ENCODE measurements around the gene DNAH1. TPM values are rescaled to one million over a fixed set of nuclear protein-coding genes. Genes with fewer than 3 reads are reported as not detected.

The DNAH1 gene
- total RNA-seq, 4 donors from 2014 or later: 19.3 to 103 (median 64.2) TPM

DNA sequence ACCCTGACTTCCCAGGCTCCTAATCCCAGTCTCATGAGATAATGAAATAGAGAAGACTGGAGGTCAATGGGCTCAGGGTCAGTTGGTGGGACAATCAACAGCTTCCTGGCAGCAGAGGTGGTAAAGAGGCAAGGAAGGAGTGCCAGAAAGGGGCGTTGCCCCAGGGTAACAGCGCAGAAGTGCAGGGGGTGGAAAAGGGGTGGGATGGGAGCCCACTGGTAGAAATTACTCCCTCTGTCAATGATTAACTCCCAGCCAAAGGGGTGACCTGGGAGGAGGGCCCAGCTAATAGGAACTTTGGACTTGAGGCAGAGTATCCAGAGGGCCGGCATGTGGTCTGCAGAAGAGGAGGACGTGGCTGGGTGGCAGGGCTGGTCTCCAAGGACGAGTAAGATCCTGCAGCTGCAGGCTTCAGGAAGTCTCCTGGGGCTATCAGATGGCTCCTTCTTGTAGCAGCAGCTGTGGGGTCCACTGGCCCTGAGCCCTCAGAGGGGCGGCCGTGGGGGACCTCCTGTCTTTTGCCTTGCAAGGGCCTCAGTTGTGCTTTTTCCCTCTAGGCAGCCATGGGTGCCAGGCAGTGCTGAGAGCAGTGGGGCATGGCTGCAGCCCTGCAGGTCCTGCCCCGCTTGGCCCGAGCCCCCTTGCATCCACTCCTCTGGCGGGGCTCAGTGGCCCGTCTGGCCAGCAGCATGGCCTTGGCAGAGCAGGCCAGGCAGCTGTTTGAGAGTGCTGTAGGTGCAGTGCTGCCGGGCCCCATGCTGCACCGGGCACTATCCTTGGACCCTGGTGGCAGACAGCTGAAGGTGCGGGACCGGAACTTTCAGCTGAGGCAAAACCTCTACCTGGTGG lies 26.1 kb upstream of the DNAH1 start:
- peak; percentile 34 to 78 for TF ChIP-seq POLR2A (IDR thresholded peaks at IDR 0.05)
- TF ChIP-seq, protein P1, sequence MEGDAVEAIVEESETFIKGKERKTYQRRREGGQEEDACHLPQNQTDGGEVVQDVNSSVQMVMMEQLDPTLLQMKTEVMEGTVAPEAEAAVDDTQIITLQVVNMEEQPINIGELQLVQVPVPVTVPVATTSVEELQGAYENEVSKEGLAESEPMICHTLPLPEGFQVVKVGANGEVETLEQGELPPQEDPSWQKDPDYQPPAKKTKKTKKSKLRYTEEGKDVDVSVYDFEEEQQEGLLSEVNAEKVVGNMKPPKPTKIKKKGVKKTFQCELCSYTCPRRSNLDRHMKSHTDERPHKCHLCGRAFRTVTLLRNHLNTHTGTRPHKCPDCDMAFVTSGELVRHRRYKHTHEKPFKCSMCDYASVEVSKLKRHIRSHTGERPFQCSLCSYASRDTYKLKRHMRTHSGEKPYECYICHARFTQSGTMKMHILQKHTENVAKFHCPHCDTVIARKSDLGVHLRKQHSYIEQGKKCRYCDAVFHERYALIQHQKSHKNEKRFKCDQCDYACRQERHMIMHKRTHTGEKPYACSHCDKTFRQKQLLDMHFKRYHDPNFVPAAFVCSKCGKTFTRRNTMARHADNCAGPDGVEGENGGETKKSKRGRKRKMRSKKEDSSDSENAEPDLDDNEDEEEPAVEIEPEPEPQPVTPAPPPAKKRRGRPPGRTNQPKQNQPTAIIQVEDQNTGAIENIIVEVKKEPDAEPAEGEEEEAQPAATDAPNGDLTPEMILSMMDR (IDR thresholded peaks at IDR 0.05): peak in 3 of 6 experiments; percentile 23 to 44 (median 27)
- Histone ChIP-seq H3K27me3 (no peaks in the 10 kb centered on the region), H3K9me3 (no peaks in the 10 kb centered on the region), H3K36me3 (peaks cover 0 to 27% (median 0%) of the 10 kb centered on the region in 3 donors), H3K4me1 (peaks cover 2 to 45% (median 3%) of the 10 kb centered on the region in 4 donors), H3K4me3 (peak overlapping the region in 3 of 4 donors; percentile 23 to 64 (median 61)), H3K27ac (peak overlapping the region in 3 of 4 donors; percentile 95 to 100 (median 99))
- peak in 2 of 3 donors; percentile 82 to 88 for DNase-seq

DNA sequence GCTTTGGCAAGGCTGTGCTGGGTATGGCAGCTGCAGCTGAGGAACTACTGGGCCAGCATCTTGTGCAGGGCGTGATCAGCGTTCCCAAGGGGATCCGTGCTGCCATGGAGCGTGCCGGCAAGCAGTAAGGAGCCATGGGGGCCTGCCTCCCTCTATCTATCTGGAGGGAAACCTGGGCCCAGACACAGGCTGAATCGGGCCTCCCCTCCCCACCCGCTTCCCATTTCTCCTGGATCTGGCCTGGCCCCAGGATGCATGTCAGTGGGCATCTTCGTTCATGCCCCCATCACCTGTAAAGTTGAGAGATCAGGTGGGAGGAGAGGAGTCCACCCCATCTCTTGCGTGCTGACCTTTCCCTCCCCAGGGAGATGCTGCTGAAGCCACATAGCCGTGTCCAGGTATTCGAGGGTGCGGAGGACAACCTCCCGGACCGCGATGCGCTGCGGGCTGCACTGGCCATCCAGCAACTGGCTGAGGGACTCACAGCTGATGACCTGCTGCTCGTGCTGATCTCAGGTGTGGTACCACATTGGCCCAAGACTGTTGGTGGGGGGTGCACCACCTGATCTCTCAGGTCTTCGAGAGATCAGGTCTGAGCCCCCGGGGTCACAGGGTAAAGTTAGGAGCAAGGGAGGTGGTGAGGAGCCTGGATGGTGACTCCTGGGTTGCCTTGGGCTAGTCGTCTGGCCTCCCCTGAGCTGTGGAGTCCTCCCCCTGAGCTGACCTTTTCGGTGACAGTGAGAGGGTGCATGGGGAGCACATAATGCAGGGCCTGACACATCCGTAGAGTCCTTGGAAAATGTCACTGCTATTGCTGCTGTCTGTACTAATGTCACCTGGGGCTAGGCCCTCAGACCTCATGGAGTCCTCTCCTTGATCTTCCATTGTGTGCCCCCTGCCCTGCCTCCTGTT lies 25.3 kb upstream of the DNAH1 start:
- Histone ChIP-seq H3K4me3 (peak overlapping the region in 3 of 4 donors; percentile 23 to 64 (median 61)), H3K9me3 (no peaks in the 10 kb centered on the region), H3K4me1 (peaks cover 2 to 45% (median 3%) of the 10 kb centered on the region in 4 donors), H3K36me3 (peaks cover 0 to 27% (median 0%) of the 10 kb centered on the region in 3 donors), H3K27me3 (no peaks in the 10 kb centered on the region), H3K27ac (peak overlapping the region in 3 of 4 donors; percentile 37 to 99 (median 95))
- DNase-seq: peak in 1 of 3 donors; percentile 51
- TF ChIP-seq, protein P1 (IDR thresholded peaks at IDR 0.05): peak in 1 of 6 experiments; percentile 2
- TF ChIP-seq POLR2A (IDR thresholded peaks at IDR 0.05): no peak

DNA sequence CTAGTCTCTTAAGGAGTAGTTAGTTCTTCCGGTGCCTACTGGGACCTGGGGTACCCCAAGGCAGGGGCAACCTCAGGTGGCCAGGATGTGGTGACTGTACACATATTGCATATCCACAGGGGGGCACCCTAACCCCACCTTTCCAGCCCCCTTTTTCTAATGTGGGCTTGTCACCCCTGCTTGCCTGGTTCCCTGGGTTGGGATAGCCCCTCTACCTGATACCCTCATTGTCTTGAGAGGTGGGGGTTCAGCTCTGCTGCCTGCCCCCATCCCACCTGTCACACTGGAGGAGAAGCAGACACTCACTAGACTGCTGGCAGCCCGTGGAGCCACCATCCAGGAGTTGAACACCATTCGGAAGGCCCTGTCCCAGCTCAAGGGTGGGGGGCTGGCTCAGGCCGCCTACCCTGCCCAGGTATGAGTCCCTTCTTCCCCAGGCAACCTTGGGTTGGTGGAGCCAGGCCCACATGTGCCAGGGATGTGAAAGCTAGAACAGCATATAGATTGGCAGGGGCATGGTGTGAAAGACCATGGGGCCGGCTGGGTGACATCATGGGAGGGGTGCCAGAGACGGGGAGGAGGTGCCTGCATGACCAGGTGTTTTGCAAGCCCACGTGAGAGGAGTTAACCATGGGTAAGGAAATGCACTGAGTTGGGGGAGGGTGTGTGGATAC lies 24.5 kb upstream of the DNAH1 start:
- H3K27ac ChIP-seq: peak overlapping the region in 1 of 4 donors; percentile 95
- peak; percentile 35 to 68 (median 65) for DNase-seq
- peaks cover 0 to 27% (median 0%) of the 10 kb centered on the region in 3 donors for H3K36me3 ChIP-seq
- H3K9me3 ChIP-seq: no peaks in the 10 kb centered on the region
- TF ChIP-seq POLR2A (IDR thresholded peaks at IDR 0.05): no peak
- TF ChIP-seq, protein P1 (IDR thresholded peaks at IDR 0.05): peak; percentile 41 to 73 (median 58)
- peaks cover 2 to 37% (median 3%) of the 10 kb centered on the region in 4 donors for H3K4me1 ChIP-seq
- H3K27me3 ChIP-seq: no peaks in the 10 kb centered on the region
- peak overlapping the region in 2 of 4 donors; percentile 61 to 64 for H3K4me3 ChIP-seq

DNA sequence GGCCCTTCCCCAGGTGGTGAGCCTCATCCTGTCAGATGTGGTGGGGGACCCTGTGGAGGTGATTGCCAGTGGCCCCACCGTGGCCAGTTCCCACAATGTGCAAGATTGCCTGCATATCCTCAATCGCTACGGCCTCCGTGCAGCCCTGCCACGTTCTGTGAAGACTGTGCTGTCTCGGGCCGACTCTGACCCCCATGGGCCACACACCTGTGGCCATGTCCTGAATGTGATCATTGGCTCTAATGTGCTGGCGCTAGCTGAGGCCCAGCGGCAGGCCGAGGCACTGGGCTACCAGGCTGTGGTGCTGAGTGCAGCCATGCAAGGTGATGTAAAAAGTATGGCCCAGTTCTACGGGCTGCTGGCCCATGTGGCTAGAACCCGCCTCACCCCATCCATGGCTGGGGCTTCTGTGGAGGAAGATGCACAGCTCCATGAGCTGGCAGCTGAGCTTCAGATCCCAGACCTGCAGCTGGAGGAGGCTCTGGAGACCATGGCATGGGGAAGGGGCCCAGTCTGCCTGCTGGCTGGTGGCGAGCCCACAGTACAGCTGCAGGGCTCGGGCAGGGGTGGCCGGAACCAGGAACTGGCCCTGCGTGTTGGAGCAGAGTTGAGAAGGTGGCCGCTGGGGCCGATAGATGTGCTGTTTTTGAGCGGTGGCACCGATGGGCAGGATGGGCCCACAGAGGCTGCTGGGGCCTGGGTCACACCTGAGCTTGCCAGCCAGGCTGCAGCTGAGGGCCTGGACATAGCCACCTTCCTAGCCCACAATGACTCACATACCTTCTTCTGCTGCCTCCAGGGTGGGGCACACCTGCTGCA lies 23.7 kb upstream of the DNAH1 start:
- TF ChIP-seq POLR2A (IDR thresholded peaks at IDR 0.05): no peak
- TF ChIP-seq, protein P1 (IDR thresholded peaks at IDR 0.05): no peak
- Histone ChIP-seq H3K9me3 (no peaks in the 10 kb centered on the region), H3K27ac (no peak overlapping the region), H3K27me3 (no peaks in the 10 kb centered on the region), H3K4me3 (peak overlapping the region in 1 of 4 donors; percentile 64), H3K36me3 (peaks cover 0 to 27% (median 0%) of the 10 kb centered on the region in 3 donors), H3K4me1 (peaks cover 0 to 33% (median 1%) of the 10 kb centered on the region in 4 donors)
- peak in 1 of 3 donors; percentile 46 for DNase-seq

All from Peyer's patch (tissue), 4 donors.